ENCODE data around the gene VPS39. TPM values are rescaled to one million over a fixed set of nuclear protein-coding genes. Genes with fewer than 3 reads are reported as not detected.

Gene VPS39
- total RNA-seq, 1 donor from 2014 or later, result 91.9 TPM

- Histone ChIP-seq H3K27ac (no peak overlapping the region), H3K27me3 (no peaks in the 10 kb centered on the region), H3K9me3 (no peaks in the 10 kb centered on the region), H3K4me3 (no peak overlapping the region), H3K36me3 (no peaks in the 10 kb centered on the region), H3K4me1 (no peaks in the 10 kb centered on the region)
- TF ChIP-seq CTCF (IDR thresholded peaks at IDR 0.05), result no peak
- DNase-seq (ENCODE audit: low spot score in 2 of 2), result no peak
- intact Hi-C loops (cut with DNase I), result no loop called here
Observed at GRCh38 chr15:42135351-42135750, 72.8 kb downstream of the VPS39 start.

GRCh38 chr15:42134617-42135245 lies 73.4 kb downstream of the VPS39 start:
- Histone ChIP-seq H3K4me1 (no peaks in the 10 kb centered on the region), H3K27ac (no peak overlapping the region), H3K27me3 (no peaks in the 10 kb centered on the region), H3K4me3 (no peak overlapping the region), H3K9me3 (no peaks in the 10 kb centered on the region), H3K36me3 (no peaks in the 10 kb centered on the region)
- DNase-seq (ENCODE audit: low spot score in 2 of 2), result peak in 1 of 2 donors; percentile 15
- TF ChIP-seq CTCF (IDR thresholded peaks at IDR 0.05), result no peak
- intact Hi-C loops (cut with DNase I), result no loop called here

- no peak overlapping the region for H3K27ac ChIP-seq
- no peak overlapping the region for H3K4me3 ChIP-seq
- H3K27me3 ChIP-seq, result no peaks in the 10 kb centered on the region
- intact Hi-C loops (cut with DNase I), result no loop called here
- peak in 1 of 2 donors; percentile 58 for DNase-seq (ENCODE audit: low spot score in 2 of 2)
- TF ChIP-seq CTCF (IDR thresholded peaks at IDR 0.05), result peak in 2 of 3 experiments; percentile 9 to 21
- no peaks in the 10 kb centered on the region for H3K36me3 ChIP-seq
- H3K9me3 ChIP-seq, result no peaks in the 10 kb centered on the region
- no peaks in the 10 kb centered on the region for H3K4me1 ChIP-seq
Observed at GRCh38 chr15:42133886-42134502, 74.1 kb downstream of the VPS39 start.

- Histone ChIP-seq H3K27me3 (no peaks in the 10 kb centered on the region), H3K27ac (no peak overlapping the region), H3K9me3 (no peaks in the 10 kb centered on the region), H3K36me3 (no peaks in the 10 kb centered on the region), H3K4me3 (no peak overlapping the region), H3K4me1 (no peaks in the 10 kb centered on the region)
- intact Hi-C loops (cut with DNase I), result no loop called here
- no peak for TF ChIP-seq CTCF (IDR thresholded peaks at IDR 0.05)
- peak in 1 of 2 donors; percentile 42 for DNase-seq (ENCODE audit: low spot score in 2 of 2)
Observed at GRCh38 chr15:42133356-42133755, 74.7 kb downstream of the VPS39 start.

GRCh38 chr15:42131826-42132806 lies 76.0 kb downstream of the VPS39 start:
- Histone ChIP-seq H3K4me1 (no peaks in the 10 kb centered on the region), H3K27me3 (no peaks in the 10 kb centered on the region), H3K9me3 (no peaks in the 10 kb centered on the region), H3K4me3 (no peak overlapping the region), H3K27ac (no peak overlapping the region), H3K36me3 (no peaks in the 10 kb centered on the region)
- intact Hi-C loops (cut with DNase I), result no loop called here
- DNase-seq (ENCODE audit: low spot score in 2 of 2), result peak in 1 of 2 donors; percentile 28
- no peak for TF ChIP-seq CTCF (IDR thresholded peaks at IDR 0.05)

Data from ascending aorta (tissue), 2 donors.